Anterior cingulate cortex (tissue), 58 donors: Measurements from ENCODE around the gene TMIE.

Source experiments
- DNase-seq, 58 donors: peaks; one replicate each; lab custom pipeline; 2025; lab: John Stamatoyannopoulos, UW

The TMIE gene

GRCh38 chr3:46701181-46701939, at the start of gene TMIE:
TSS of gene TMIE (plus strand) at chr3:46701392. CDS start at chr3:46701488, 96 bp downstream.
- DNase-seq: peak in 9 of 58 donors; percentile 28 to 81 (median 47)

DNA sequence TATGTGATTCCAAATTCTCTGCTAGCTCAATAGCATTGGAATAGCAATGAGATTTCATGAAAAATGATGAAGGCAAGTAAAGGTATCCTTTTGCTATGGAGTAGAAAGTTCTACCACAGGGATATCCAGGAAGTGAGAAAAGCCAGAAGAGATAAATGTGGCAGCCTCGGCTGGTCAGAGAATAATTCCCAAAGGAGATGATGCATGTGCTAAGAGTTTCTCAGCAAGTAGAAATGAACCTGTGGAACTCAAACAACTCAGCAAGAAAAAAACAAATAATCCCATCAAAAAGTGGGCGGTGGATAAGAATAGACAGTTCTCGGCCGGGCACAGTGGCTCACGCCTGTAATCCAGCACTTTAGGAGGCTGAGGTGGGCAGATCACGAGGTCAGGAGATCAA, 45.9 kb upstream of the TMIE start:
- DNase-seq: no peak

- DNase-seq: no peak
Measured at GRCh38 chr3:46656778-46657556, 44.2 kb upstream of the TMIE start.

GRCh38 chr3:46659285-46659684, 41.9 kb upstream of the TMIE start:
- no peak for DNase-seq

DNA sequence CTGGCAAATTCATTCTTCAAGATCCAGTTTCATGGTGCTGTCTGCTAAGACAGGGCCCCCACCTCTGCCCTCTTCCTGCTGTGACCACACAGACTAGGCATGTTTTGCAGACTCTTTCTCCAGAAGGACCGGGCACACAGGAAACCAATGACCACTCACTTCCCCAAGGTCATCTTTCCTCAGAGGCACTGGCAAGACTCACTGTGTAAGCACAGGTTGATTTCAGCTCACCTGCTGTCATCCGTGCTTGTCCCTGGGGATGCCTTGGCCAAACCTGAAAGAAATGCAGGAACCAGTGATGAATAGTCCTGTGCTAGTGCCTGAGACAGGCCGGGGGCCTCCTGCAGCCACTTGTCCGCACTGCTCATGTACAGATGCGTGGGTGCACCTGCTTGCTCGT, 41.2 kb upstream of the TMIE start:
- DNase-seq: no peak

DNA sequence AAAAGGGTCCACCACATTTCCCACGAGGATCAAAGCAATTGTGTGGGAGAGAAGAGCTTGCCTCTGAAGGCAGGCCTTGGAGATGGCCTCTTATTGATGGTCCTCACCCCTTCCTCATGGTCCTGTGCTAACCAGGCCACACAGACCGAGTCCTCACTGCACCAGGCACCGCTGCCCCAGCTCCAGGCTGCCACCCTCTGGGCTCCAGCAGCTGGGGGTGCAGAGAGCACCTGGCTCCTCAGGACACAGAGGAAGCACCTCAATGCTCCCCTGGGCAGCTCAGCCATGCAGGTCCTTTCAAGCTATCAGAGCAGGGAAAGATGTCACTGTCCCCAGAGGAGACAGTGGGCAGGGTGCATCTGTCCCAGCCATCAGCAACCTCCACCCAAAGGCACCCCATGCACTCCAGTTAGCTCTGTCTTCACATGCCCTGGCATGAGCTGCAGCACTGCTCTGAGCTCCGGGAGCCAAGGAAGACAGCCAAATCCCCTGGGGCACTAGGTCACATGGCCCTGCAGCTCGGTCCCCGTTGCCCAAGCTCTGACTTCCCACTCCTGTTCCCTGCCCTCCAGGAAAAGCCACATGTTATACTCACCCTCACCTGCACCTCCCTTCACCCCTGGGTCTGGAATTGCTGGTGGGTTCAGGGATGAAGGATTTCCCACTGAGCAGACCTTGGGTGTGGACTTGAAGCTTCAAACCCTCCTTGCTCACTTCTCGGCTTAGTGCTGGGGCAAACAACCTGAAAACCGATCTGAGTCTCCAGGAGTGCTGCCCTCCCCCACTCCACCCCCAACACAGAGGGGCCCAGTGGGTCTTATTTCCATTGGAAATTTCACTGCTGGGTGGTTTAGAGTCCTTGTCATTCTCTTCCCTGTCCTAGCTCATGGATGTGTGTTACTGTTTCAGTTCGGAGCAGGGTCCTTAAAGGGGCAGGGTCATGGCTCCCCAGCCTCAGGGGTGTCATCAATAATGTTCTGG, 40.4 kb upstream of the TMIE start:
- no peak for DNase-seq

GRCh38 chr3:46661776-46662766, 39.1 kb upstream of the TMIE start:
- no peak for DNase-seq

DNA sequence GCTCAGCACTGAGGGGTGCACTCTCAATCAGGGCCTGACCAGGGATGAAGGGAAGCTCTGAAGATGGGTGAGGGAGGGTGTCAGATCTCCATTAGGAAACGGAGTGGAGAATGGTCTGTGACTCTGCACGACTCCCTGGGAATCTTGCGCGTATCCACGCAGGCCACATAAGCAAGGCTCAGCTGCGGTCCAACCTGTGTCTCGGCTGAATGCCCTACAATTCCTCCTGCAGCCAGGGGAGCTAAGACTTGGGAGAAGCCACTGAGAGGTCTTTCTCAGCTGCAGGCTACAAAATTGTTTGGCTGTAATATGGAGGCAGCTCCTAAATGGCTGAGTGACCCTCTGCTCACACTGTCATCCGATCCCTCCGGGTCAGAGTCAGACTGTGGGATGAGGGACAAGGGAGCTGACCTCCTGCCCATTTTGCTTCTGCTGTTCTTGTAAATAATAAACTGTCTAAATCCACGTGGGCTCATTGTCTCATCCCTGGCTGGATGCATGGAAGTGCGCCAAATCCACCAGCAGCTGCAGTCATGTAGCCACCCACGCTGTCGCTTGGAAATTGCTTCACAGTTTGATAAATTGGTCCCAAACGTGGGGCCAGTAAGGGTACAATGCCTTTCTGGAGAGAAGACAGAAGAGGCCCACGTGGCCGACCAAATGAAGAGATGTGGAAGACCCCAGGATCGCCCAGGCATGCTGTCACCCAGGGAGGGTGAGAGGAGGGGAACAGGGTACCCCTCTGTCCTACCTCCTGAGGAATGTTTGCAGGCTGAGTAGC, 38.2 kb upstream of the TMIE start:
- peak in 46 of 58 donors; percentile 13 to 84 (median 48) for DNase-seq

GRCh38 chr3:46663591-46664135, 37.5 kb upstream of the TMIE start:
- no peak for DNase-seq

DNA sequence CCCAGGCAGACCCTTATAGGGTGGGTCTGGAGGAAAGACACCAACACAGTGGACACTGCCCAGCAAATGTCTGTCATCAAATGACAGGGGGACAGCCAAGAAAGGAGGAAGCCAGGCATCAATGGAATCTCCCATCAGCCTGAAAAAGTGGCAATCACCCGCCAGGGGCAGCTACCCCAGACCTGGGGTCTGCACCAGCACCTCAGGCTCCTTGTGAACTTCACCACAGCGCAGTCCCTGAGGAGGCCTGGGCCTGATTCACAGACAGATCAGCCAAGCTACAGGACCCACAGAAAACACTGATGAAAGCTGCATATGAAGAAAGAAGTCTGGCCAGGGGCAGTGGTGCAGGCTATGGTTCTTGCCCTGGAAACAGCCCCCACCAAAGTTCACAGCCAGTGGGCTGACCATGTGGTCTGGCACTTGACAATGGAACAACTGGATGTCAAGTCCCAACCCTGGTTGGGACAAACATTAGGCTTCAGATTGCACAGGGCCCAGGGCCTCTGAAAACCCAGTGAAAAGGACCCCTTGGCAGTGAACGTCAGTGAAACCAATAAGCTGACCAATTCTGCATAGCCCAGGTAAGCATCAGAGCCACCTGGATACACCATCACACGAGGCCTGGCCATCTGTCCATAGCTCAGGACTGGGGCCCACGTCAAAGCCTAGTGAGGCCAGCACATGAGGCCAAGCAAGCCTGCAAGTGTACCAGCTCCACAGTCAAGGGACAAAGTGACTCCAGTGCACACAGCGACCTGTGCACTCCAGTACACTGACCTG, 36.8 kb upstream of the TMIE start:
- DNase-seq: no peak

DNA sequence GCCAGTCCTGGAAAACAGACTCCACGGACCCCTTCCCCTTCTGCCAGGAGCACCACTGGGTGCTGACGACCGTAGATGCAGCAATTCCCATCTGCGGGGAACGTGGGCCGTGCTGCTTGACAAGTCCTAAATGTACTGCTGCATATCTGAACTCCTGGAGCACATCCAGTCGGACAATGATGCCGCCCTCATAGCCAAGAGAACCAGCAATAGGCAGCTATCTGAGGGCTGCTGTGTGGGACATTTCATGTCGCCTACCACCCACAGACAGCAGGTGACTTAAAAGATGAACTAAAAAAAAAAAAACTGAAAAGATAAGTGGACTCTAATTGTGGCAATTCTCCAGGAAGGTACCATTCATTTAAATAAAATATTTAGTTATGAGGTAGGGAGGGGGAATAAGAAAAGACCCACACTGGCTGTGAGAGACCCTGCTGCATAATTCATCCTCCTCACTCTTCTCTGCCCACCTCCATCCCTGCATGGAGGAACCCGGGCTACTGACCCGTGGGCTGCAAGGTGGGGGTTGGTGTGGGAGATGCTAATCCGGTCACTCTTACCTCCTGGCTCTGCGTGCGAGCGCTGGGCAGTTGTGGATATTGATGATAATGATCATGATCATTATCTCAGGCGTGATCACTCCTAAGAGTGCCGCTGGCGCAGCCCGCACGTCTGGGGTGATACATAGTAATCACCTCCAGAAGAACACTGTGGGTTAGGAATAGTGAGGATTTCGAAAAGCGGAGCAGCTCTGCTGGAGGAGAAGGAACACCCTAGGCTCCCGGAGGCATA, 36.0 kb upstream of the TMIE start:
- peak in 24 of 58 donors; percentile 8 to 66 (median 38) for DNase-seq

GRCh38 chr3:46665763-46666452, 35.3 kb upstream of the TMIE start:
- no peak for DNase-seq

DNA sequence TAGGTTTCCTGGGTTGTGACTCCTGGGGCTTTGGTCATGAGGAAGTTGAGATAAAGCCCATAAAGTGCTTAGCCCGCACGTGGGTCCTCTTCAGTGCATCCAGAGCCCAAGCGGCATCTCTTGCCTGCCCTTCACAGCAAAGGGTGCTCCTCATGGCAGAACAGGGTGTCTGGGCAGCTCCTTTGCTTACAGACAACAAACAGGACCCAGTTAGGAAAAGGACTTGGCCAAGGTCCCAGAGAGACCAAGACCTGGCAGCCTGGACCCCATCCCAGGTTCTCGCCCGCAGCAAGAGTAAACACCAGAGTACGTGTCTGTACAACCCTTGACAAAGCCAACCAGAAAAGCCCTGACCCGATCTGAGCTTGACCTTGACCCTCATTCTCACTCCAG, 34.7 kb upstream of the TMIE start:
- no peak for DNase-seq

DNA sequence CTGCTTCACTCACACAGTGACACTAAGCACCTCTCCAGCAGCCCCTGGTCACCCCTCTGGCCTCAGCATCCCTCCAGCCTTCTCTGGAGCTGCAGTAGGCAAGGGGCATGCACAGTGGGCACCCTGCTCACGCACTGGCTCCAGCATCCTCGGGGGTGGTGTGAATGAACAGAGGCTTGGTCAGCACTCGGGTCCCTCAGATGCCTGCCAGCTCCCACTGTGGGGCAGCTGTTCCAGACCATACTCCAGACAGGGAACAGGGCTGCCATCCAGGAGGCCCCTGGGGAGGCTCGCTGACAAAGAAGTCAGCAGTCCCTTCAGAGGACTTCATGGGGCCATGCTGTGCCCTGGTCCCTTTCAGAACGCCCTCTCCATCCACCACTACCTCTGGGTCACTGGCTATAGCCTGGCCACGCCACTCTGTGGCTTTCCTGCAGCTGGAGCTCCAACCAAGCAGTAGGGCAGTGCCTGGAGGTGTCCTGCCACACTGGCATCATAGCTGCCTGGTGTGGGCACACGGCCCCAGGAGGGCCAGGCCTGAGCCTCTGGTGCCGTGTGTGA, 34.1 kb upstream of the TMIE start:
- no peak for DNase-seq

DNA sequence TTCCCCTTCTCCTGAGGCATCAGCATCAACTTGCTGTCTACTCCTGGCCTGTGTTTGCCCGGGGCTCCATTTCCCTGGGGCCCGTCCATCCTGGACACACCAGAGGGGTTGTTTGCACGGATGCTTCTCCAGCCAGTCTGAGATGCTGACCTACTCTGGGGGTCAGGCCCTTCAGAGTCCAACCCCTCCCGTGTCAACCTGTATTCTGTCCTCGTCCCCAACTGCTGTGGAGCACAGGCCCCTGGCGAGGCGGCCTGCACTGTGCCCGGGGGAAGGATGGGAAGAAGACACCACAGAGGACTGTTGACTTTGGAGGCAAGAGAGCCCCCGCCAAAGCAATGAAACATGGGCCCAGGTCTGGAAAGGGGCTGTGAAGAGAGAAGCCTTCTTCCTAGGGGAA, 33.5 kb upstream of the TMIE start:
- DNase-seq: no peak

DNA sequence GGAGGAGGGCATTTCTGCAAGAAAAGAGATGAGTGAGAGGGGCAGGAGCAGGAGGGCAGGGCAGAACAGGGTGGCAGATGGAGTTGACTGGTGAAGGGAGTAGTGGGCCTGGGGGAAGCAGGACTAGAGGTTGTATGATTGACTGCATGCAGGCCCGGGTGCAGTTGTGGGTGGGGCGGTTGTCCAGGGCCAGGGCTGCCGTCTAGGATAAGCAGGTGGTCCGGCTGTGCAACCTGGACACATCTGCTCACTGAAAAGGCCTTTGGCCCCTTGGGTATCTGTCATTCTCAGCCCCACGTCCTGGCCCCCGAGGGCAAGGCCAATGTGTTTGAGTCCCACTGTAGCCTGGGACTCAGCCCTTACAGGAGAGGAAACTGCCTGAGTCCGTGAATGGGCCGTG, 33.1 kb upstream of the TMIE start:
- no peak for DNase-seq
